A549 (cell line): ENCODE results near the gene CATSPERB.

ENCODE experiments used
- MYC ChIP-seq: IDR thresholded peaks from 2 replicates; pipeline ENCODE4 v1.6.1; 2012; ENCODE audit warnings: mild to moderate bottlenecking, inconsistent platforms, low read length, improper control_type of control experiment, borderline replicate concordance
- POLR2A ChIP-seq: IDR thresholded peaks from 2 replicates; pipeline ENCODE4 v1.6.1; 2012; ENCODE audit warnings: mild to moderate bottlenecking, low read length
- ZC3H11A ChIP-seq: fragments of 450-650 bp; IDR thresholded peaks from 2 replicates; pipeline ENCODE4 v1.6.1; 2014; ENCODE audit warnings: antibody characterized with exemption, mild to moderate bottlenecking
- TF ChIP-seq, protein P1 (sequence below): fragments of >200 bp; sonication (Bioruptor Twin); formaldehyde crosslinking; IDR thresholded peaks from 3 replicates; pipeline ENCODE4 v1.5.1; 2016

DNA sequence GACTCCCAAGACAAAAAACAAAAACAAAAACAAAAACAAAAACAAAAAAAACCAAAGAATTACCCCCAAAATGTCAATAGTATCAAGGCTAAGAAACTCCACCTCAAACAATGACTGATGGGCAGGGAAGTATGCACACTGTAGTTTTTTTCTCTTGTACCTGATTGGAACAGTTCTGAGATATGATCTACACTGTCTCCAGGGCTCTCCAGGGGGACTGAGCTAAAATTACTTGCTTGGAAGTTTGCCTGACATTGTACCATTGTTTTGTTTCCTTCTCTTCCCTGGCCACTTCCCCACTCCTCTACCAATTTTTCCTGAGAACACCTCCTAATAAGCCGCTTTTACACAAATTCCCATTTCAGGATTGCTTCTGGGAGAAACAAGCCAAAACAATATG, 22.3 kb upstream of the CATSPERB start:
- TF ChIP-seq, protein P1, sequence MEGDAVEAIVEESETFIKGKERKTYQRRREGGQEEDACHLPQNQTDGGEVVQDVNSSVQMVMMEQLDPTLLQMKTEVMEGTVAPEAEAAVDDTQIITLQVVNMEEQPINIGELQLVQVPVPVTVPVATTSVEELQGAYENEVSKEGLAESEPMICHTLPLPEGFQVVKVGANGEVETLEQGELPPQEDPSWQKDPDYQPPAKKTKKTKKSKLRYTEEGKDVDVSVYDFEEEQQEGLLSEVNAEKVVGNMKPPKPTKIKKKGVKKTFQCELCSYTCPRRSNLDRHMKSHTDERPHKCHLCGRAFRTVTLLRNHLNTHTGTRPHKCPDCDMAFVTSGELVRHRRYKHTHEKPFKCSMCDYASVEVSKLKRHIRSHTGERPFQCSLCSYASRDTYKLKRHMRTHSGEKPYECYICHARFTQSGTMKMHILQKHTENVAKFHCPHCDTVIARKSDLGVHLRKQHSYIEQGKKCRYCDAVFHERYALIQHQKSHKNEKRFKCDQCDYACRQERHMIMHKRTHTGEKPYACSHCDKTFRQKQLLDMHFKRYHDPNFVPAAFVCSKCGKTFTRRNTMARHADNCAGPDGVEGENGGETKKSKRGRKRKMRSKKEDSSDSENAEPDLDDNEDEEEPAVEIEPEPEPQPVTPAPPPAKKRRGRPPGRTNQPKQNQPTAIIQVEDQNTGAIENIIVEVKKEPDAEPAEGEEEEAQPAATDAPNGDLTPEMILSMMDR, result no peak
- TF ChIP-seq MYC (no peak), POLR2A (no peak), ZC3H11A (no peak)
